Bronchial epithelial cell (primary cell): ENCODE data around the gene MRTO4. TPM values are rescaled to one million over a fixed set of nuclear protein-coding genes. Genes with fewer than 3 reads are reported as not detected.
A peak's percentile ranks its signal among the peaks of the same experiment; 100 is the strongest.

Source experiments
- DNase-seq: peaks from one replicate; pipeline ENCODE4 v3.0.0-alpha.2; 2010; ENCODE audit warnings: low read depth
- FAIRE-seq: peaks from 2 replicates; lab custom pipeline; 2011; peaks lifted over from hg19 to GRCh38; lab: Jason Lieb, UNC
- H3K27me3 ChIP-seq: 2 replicates; pipeline ENCODE4 v1.5.1; 2011; ENCODE audit warnings: low read length; ENCODE audit not compliant: control insufficient read depth, insufficient read depth
- H3K36me3 ChIP-seq: 2 replicates; pipeline ENCODE4 v1.5.1; 2011; ENCODE audit warnings: low read length; ENCODE audit not compliant: control insufficient read depth, insufficient read depth
- H3K4me3 ChIP-seq: 2 replicates; pipeline ENCODE4 v1.5.1; 2011; ENCODE audit warnings: mild to moderate bottlenecking, low read depth, low read length, control low read depth
- CTCF ChIP-seq: IDR thresholded peaks from 2 replicates; pipeline ENCODE4 v1.5.1; 2011; ENCODE audit warnings: mild to moderate bottlenecking, moderate library complexity, low read length, control low read depth, inconsistent platforms; ENCODE audit not compliant: insufficient read depth, severe bottlenecking
- total RNA-seq: library from RNA; depleted of rRNA; stranded (reverse); fragments of >200 nt; gene quantifications from 2 replicates; pipeline ENCODE4 v1.2.1, GENCODE V29; 2014

Gene MRTO4
- total RNA-seq, 1 donor from 2014 or later = 55.5 TPM

- H3K36me3 ChIP-seq = peaks cover 32% of the 10 kb centered on the region
- H3K4me3 ChIP-seq = no peak overlapping the region
- FAIRE-seq = no peak
- no peak for DNase-seq
- H3K27me3 ChIP-seq = no peaks in the 10 kb centered on the region
- peak; percentile 7 for TF ChIP-seq CTCF
These were observed 19.1 kb upstream of the MRTO4 start for GRCh38 chr1:19232524-19232846.

- FAIRE-seq (no peak), DNase-seq (no peak)
- Histone ChIP-seq H3K27me3 (no peaks in the 10 kb centered on the region), H3K4me3 (no peak overlapping the region), H3K36me3 (peaks cover 36% of the 10 kb centered on the region)
- TF ChIP-seq CTCF = no peak
These were observed 17.4 kb upstream of the MRTO4 start for GRCh38 chr1:19234224-19234623.

DNA sequence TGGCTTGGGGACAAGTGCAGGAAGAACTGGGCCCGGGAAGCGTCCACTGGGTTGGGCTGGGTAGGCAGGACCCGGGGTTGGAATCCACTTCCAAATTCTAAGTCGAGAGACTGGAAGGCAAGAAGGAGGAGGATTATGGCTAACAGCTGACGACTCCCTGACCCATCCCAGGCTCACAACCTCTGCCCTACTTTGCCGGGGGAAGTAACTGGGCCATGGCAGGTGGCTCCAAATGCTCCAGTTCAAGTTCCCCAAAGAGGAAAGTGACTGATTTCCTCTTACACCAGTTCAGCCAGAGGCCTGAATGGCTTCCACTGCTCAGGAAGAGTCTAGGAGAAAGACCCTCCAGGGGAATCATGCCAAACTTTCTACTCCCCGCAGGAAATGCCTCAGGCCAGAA is 11.7 kb upstream of the MRTO4 start:
- Histone ChIP-seq H3K36me3 (peaks cover 35% of the 10 kb centered on the region), H3K4me3 (no peak overlapping the region), H3K27me3 (no peaks in the 10 kb centered on the region)
- DNase-seq (no peak), FAIRE-seq (no peak)
- TF ChIP-seq CTCF = no peak

DNA sequence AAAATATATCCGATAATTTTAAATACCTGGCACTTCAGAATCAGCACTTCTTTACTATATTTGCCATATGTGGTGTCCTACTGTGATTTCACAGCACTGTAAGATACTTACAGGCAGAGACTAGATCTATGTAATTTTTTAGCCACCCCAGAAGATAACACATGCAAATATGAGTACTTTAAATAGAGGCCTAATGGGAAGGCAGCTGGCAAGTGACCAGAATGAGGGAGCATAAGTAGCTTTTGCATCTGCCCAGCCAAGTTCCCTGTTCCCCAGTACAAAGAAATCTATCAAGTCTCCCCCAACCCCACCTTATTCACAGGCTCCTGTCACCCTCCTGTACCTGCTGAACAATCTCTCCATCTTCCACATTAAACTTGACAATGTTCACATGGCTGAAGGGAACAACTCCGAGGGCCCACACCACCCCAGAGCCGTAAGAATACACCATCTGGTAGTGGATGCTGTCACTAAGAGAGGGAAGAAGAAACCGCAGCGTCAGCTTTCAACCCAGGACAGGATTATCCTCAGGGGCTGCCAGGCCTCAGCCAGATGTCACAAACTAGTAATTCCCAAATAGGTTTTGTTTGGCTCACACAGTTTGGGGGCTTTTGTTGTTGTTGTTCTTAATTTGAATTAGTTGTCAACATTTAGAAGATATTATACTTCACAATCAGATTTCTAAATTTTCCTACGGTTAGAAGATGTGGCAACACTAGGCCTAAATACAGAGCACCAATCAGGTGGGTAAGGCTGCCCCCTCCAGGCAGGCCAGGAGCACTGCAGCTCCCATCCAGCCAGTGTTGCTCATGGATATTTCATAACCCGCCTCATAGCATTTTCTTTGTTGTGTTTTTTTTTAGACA is 10.7 kb upstream of the MRTO4 start:
- peak; percentile 82 for TF ChIP-seq CTCF
- Histone ChIP-seq H3K4me3 (no peak overlapping the region), H3K27me3 (no peaks in the 10 kb centered on the region), H3K36me3 (peaks cover 32% of the 10 kb centered on the region)
- FAIRE-seq (no peak), DNase-seq (peak; percentile 55)

DNA sequence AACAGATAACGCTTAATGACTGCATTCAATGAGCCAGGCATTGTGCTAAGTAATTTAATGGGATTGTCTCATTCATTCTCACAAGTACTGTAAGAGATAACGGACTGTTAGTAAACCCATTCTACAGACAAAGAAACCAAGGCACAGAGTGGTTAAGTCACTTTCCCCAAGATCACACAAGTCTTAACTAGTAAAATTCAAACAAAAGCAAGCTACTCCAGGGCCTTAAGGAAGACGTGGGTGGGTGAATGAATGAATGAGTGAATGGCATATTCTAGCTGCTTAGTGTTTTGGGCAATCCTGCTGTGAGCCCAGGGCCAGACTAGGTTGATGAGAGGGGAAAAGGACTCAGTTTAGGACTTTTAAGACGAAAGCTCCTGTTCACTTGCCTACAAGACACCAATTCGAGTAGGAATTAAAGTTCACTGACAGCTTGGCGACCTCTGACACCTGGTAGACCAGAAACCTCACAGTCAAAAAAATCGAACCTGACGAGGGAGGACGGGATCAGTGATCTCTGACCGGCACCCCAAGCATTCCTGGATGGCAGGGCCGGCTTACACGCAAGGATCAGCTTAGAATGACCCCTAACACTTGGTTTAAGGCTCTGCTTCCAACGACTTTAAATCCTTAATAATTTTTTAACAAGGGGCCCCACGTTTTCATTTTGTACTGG is 838 bp upstream of the MRTO4 start:
- H3K27me3 ChIP-seq = no peaks in the 10 kb centered on the region
- peaks cover 5% of the 10 kb centered on the region for H3K36me3 ChIP-seq
- peak overlapping the region; percentile 98 for H3K4me3 ChIP-seq
- no peak for TF ChIP-seq CTCF
- DNase-seq (peak; percentile 30), FAIRE-seq (no peak)
